Fibroblast of gingiva (primary cell): Measurements from ENCODE around the gene LPP.

ENCODE experiments used
- DNase-seq: peaks from one replicate; pipeline ENCODE4 v3.0.0-alpha.2; 2011; ENCODE audit warnings: low read depth

Gene LPP

DNA sequence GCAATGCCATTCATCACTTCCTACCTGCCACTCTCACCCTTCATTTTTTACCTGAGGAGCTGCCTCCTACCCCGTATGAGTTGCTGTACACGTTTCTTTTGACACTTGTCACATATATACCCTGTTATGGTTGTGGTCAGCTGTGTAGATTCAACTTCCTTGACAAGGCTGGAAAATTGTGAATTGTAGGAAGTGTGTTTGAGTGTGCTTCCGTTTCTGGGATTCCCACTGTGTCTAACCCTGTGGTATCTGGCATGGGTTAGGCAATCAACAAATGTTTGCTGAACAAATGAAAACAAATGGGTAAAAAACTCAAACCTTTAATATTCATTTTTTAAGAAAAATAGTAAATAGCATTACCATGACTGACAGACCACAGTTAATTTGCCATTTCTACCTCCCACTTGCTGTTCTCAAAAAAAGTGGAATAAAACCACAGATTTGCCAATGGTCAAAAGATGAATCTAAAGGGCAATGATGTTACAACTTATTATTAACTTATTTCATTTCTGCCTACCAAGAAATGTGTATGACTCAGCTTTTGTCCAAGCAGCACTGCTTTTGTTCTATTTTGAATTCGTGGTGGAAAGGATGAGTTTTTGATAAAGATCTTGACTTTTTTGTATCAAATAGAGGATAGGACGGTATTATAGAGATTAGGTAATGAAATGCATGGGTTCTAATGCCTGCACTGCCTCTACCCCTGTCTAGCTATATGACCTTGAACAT is 404.6 kb downstream of the LPP start:
- DNase-seq: peak; percentile 53

DNA sequence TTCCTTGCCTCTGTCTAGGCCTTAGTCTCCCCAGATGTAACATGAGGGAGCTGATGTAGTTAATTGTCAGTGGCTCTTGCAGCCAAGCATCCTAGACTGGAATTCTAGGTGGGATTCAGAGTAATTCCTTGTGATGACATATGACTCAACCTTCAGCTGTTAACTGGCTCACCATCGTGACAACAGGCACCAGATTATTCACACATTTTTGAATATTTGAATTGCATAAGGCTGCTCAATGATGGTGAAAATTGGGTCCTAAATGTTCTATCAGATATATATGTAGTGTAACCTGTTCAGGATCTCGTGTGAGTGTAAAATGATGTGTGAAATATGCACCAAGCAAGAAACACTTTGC is 405.1 kb downstream of the LPP start:
- no peak for DNase-seq

DNA sequence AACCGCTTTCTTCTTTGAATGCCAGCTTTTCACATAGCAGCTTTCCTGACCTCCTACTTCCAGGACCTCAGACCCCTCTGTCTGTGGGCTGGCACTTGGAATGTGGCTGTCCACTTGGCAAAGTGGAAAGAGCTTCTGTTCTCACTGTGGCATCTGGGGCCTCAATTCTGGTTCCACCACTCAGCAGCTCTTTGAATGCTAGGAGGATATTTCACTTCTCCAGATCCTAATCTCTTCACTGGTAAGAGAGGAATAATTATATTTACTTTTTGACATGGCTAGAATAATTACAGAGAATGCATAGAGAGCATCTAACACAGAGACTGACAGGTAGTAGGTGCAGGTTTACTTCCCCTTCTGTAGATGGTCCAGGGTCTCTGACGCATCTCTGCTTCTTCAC is 405.9 kb downstream of the LPP start:
- DNase-seq: no peak

DNA sequence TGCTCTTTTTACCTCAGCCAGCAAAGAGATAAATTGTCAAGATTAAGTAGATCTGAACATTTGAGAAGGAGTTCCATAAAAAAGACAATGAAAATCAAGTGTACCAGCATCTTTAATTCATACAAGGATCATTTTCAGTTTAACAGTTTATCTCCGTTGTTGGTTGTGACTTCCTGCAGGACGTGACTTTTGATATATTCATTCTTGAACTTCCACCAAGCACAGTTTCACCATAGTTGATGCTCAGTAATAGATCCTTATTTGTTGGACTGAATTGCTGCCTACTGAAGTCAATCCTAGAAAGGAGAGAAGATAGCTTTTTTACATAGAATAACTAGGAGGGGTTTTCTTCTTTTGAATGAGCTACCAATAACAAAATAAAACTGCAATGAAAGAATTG is 408.2 kb downstream of the LPP start:
- no peak for DNase-seq

DNA sequence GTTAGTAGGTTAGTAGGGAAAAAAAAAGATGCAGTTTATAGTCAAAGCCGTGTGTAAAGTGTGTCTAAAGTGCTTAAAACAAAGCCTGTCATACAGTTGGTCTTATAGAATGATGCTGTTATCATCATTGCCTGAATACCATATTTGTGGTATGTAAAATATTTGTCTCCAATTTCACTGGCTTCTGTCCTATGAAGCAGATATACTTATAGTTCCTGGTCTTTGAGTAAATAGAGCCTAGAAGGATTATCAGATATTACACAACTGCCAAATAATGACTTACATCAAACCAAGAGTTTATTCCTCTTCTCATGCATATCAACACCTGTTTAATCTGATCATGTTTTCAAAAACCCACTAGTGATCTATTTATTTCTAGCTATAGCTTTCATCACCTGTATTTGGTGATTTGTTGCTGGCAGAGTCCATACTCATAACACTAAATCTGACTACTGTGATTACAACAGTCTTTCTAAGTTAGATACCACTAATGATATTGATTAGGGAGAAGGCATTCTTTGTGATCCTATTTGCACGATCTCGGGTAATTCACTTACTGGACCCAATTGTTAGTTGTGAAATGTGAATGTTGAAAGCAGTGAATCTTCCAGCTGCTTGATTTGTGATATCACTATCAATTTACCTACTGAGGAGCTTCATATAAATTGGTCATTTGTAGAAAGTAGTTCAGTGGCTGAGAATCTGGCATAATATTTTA is 413.7 kb downstream of the LPP start:
- DNase-seq: no peak

DNA sequence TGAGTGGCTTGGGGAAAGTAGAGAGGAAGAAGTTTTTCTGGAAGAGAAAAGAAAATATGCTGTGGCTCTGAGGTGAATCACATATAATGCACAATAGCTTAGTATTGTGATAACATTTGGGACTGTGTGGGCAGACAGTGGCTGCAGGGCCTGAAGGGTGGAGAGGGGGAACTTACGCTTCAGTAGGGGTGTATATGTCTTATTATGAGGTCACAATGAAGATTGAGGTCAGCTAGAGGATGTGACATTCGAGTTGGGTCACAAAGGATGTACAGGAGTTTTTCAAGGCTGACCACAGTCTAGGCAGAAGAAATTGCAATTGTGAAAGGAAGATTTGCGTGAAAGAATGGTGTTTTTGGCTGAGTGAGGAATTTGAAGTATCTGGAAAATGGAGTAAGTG is 414.8 kb downstream of the LPP start:
- no peak for DNase-seq

DNA sequence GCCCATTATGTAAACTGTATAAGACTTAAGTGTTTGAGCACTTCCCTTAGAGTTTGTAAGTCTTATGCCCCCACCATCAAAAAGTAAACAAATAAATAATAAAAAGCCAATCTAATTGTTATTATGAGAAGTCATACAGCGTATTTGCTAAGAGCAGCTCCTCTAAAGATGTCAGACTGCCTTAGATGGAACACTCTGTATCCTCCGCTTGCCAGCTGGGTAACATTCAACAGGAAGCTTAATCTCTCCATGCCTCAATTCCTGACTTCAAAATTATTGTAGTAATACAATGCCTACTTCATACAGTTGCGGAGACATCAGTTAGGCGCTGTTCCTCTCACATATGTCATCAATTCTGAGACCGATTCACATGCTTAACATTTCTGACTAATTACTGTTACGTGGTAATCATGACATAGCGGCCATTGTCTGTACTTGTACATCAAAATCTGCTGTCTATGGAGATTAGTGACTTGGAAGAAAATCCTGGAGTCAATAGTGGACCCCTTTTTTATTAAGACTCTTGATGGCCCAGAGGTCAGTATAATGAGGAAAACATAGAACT is 417.7 kb downstream of the LPP start:
- DNase-seq: peak; percentile 65

DNA sequence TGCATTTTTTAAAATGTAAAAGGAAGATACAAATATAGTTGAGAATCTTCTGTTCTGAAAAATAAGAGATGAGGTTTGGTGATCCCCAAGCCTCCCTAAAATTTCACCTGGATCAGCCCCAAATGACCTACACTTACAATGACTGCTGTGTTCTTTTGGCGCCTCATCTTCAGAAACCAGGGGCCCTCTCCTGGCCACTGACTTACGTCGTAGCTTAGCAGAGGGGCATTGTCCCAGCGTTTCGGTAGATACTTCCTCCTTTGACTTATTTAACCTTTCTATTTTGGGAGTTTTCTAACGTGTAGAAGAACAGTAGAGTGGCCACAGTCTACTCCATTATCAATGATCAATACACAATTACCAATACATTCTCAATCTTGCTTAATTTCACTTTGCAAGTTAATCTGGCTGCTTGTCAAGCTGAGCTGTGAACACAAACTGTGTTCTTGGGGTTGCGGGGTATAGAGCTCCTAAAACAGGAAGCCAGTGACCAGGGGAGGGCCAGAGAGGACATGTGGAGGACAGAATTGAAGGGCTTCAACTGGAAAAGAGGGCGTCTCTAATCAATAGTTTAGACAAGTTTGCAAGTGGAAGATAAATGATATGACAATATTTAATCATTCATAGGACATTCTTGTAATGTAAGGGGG is 419.5 kb downstream of the LPP start:
- DNase-seq: no peak

DNA sequence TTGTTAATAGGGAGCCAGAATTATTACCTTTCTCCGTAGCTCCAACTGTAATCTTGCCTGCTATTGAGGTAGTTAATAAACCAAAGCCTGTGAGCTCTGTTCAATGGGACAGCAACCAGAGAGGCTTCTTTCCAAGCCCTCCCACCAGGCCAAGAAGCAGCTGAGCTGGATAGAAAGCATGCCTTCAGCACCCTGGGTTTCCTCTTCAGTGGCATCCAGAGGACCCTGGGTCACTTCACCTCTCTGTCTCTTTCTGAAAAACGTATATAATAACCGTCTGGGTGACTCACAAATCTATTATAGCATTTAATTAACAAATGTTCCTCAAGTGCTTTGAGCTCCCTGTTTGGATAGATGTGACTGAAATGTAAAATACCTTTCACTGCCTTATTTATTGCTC is 420.0 kb downstream of the LPP start:
- DNase-seq: no peak

DNA sequence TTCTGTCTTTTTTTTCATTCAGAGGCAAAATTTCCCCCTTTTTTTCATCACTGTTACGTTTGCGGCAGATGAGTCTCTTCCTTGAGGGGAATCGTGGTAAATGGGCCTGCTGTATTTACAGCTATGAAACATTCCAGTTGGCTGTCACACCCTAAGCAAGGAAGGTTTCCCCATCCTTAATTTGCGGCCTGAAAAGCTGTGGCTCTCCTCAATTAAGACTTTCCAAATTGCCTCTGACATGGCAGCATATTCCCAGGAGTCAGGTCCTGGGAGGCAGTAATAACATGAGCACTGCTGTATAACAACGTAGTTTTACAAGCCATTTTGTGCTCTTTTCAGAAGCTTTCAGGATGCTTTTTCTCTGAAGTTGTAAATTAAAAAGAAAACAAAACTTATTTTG is 420.9 kb downstream of the LPP start:
- DNase-seq: peak; percentile 52

DNA sequence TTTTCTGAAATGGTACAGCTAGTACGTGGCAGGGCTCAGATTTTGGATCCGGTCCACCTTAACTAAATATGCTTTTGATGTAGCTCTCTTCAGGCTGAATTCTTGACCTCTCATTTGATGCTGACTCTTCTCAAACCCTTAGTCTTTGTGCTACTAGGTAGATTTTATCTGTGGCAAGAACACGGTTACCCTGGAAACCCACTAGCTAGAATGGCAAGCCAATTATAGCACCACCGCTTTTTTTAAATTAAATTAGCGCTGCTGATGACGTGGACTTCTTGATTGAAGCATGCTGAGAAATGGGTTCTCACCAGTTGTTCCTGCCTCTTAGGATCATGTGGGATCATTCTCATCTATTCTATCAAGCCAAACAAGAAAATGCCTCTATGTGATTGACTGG is 421.5 kb downstream of the LPP start:
- no peak for DNase-seq

DNA sequence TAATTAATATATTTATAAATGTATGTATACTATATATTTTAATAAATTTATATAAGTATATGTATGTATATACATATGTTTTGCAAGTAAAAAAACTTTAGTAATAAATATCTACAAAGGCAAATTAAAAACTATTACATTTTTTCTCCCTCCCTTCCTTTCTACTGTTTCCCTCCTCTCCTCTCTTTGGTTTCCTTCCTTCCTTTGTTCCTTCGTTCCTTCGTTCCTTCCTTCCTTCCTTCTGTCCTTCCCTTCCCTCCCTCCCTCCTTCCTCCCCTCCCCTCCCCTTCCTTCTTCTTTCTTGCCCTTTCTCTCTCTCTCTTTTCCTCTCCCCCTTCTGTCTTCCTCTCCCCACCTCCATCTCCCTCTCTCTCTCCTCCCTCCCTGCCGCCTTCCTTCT is 423.6 kb downstream of the LPP start:
- DNase-seq: no peak

DNA sequence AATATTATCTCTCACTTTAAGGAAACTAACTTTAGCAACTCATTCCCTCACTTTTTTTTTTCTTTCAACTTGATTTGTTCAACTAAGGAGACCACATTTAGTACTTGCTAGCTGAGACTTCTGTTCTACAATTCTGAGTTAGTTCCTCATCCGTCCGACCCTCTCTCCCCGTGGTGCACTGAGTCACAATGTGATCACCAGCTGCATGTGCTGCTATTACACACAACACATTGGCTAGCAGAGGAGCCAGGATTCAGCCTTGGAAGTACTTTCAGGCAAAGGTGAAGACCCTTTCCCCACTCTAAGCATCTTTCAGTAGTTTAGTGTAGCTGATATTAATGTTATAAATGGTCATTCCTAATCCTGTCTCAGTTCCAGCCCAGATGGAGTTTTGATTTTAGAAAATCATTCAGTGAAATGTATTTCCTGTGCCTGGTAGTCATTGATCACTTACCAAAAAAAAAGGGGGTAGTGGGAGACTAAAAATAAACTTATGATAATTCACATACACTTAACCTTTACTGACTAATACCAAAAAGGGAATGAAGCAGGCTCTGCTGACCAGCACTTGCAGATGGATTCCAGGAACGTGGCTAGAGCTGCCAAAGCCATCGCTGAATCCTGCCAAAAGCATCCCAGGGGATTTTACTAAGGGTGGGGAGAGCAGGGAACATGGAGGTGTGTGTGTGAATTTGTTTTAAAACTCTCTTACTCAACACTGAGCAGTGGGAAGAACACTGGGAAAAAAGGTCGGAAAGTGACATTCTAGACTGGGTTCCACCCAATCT is 424.8 kb downstream of the LPP start:
- peak; percentile 98 for DNase-seq

DNA sequence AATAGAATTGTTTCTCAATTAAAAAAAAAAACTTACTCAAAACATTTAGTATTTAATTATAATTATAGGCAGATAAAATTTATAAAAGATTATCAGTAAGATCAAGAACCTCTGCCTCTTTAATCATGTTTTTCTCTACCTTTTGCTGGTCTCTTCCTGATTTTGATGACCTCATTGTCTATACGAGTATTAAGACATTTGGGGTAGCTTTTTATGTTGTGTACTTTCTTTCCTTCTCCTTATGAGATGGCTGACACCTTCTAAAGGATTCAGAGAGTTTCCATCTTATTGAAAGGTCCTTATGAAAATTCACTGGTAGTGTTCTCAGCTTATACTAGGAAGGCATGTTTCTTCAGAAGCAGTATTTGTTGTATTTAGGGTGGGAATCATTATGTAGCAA is 426.3 kb downstream of the LPP start:
- no peak for DNase-seq

DNA sequence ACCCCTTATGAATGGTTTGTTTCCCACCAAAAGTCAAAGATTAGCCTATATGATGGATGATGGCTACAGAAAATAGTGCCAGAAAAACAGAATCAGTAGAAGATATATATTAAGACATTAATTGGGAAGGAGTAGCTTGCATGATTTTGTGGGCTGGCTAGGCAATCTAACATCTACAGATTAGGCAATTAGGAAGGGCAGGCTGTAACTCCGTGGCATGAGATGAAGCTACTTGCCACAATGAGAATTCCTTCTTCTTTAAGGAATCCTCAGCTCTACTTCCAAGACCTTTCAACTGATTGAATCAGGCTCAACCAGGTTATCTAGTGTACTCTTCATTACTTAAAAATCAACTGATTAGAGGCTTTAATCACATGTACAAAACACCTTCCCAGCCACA is 426.7 kb downstream of the LPP start:
- no peak for DNase-seq

DNA sequence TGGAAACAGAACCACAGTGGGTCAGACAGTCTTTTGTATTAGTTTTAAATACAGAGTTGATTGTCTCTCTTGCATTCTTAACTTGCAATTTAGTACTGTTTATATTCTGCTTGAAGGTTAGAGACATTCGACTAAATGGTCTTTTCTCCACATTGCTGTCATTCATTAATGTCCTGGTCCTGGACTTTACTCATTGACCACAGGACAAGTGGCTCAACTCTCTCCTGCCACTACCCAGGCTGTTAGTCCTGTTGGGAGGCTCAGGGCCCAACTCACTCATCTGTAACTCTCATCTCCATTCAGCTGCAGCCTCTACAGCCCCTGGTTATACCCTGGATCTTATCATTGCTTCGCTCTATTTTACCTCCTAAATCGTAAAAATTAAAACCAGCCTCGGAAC is 427.4 kb downstream of the LPP start:
- DNase-seq: no peak

DNA sequence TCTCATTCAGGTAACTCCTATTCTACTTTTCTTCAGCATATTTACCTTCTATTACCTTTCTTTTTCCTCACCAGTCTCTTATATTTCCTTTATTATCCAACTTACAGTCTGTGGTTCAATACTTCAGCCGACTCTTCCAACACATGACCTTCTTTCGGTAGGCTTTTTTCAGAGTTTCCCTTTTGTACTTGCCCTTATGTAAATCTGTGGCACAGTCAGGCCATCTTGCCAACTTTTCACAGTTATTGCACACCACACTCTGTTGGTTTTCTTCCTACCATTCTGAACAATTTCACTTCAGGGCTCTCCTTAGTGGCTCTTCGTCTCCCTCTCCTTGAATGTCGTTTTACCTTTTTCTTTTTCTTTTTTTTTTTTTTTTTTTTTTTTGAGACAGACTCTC is 427.8 kb downstream of the LPP start:
- no peak for DNase-seq

DNA sequence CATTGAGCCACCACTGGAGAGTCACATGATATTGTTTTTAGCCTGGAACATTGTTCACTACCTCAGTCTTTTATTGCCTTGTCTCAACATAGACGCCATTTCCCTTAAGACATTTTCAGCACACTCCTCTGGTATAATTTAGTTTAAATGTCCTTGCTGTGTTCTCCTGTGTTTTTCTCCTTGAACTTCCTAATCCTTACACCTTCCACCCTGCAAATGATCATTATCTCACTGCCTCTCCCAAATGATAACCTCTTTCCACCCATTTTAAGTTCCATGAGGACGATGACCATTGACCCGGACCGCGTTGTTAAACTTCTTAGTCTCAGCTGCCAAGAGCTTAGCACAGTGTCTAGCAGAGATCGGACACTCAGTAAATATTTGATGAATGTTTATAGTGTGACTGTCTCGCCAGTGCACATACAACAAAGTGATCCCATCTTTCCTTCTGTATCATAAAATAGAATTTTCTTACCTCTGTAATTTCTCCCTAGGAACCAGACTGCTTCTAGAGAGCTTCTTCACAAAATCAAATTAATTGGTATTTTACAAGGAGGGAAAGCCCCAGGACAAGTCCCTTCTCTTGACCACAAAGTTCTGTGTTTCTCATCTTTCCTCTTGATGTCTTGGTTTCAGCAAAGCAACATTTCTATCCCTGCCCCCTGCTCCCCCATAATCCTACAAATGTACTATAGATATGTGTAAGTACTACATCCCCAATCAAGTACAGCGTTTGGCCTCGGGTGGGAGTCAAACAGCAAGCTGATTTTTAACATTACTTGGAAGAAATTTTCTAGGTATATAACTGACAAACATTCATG is 429.6 kb downstream of the LPP start:
- DNase-seq: no peak

DNA sequence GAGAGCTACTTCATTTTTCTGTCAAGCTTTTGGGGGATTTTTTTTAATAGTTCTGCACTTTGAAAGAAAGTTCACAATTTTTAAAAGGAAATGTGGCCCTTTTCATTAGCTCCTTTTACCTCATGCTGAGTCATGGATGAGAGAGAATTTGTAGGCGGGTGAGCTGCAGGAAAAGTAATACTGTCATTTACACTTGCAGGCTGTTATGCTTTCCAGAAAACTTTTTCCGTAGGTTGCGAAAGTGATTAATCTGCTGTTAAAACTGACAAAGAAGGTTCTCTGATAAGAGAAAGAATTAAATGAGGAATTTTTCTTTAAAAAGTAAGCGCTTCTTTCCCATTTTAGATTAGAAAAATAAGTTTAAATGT is 430.2 kb downstream of the LPP start:
- peak; percentile 71 for DNase-seq

DNA sequence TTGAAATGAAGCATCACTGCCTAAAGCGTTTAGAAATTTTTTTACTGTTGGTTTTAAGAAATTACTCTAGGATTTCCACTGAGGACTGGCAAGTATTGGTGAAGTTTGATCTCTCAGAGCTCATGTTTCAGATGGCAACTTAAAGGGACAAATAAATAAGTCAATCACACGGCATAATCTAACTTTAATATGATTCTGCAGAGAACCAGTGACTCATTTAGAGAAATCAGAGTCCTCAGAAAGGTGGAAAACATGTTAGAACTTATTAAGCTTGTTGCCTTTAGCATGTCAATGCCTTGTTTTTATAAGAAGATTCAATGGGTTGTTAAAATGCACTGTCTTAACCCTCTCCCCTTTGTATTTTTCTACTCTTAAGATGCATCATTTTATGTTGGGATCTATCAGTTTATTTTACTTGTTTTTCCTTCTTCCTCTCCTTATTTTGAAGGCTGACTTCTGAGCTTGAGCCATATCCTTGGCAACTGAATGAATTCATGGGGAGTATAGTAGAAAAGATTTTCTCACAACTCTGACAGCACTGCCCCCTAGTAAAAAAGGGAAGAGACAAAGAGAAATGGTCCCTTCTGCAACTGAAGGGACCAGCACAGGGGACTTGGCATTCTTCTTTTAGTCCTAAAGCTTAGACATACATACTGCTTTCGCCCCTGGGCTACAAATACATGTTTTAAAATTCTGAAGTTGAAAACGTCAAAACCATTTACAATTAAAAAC is 431.2 kb downstream of the LPP start:
- peak; percentile 26 for DNase-seq

DNA sequence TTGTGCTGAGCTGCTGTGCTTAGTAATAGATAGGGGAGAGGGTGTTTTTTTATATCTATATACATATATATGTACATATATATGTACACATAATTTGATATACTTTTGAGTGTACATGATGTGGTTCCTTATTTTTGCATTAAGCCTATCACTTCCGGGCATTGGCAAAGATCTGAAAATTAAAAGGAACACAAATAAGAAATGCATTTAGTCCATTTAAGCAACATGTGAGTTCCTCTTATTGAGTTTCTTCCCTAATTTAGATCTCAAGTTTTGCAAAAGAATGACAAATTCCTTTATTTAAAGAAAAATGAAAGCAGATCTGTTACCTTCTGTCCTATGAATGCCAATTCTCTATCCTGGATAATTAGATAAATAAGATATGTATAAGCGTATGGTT is 435.1 kb downstream of the LPP start:
- DNase-seq: no peak
